ENCODE data around the gene HES6.

- no peak for TF ChIP-seq CTCF (IDR thresholded peaks at IDR 0.05)
- TF ChIP-seq POLR2A (IDR thresholded peaks at IDR 0.05; ENCODE audit: low read depth), result no peak
- TF ChIP-seq POLR2AphosphoS5 (IDR thresholded peaks at IDR 0.05), result no peak
- TF ChIP-seq EP300 (IDR thresholded peaks at IDR 0.05), result no peak
Measured at GRCh38 chr2:238241970-238242369, 2.1 kb upstream of the HES6 start.
